Natural killer cell (primary cell): Measurements from ENCODE around the gene ZFAND3. TPM values are rescaled to one million over a fixed set of nuclear protein-coding genes. Genes with fewer than 3 reads are reported as not detected.

Experiments used
- ATAC-seq, 3 donors: fragments of 150-1000 bp in 2 of 3; fragments of 200-7000 bp in 1 of 3; cut with Tn5 transposase; 1 replicate in 1 of 3; 2 replicates in 2 of 3; pipeline ENCODE4 v1.10.0; 2021; ENCODE audit warnings: mild to moderate bottlenecking in 2 of 3, moderate library complexity in 2 of 3
- DNase-seq, 2 donors: peaks; one replicate each; pipeline versions ENCODE4 v3.0.0 to v3.0.0-alpha.2; 2013 to 2021; ENCODE audit warnings: mixed read lengths in 1 of 2
- H3K27ac ChIP-seq: one replicate; pipeline ENCODE4 v1.5.1; 2013; ENCODE audit warnings: mild to moderate bottlenecking, low read length
- H3K27me3 ChIP-seq: one replicate; pipeline ENCODE4 v1.6.1; 2013; ENCODE audit warnings: low read length; ENCODE audit not compliant: control insufficient read depth, insufficient read depth
- H3K36me3 ChIP-seq: one replicate; pipeline ENCODE4 v1.6.1; 2013; ENCODE audit warnings: low read length; ENCODE audit not compliant: control insufficient read depth, insufficient read depth
- H3K4me1 ChIP-seq: one replicate; pipeline ENCODE4 v1.6.1; 2013; ENCODE audit warnings: low read length; ENCODE audit not compliant: control insufficient read depth, insufficient read depth
- H3K4me3 ChIP-seq: one replicate; pipeline ENCODE4 v1.5.1; 2013; ENCODE audit warnings: low read length
- H3K9me3 ChIP-seq: one replicate; pipeline ENCODE4 v1.6.1; 2013; ENCODE audit warnings: low read length; ENCODE audit not compliant: control insufficient read depth, insufficient read depth
- H3K27ac Mint-ChIP-seq, 2 donors: one replicate each; pipeline ENCODE4 v1.8.0; 2022; ENCODE audit warnings: mild to moderate bottlenecking in 2 of 2, mixed read lengths in 2 of 2, moderate library complexity in 1 of 2
- H3K27me3 Mint-ChIP-seq, 2 donors: one replicate each; pipeline ENCODE4 v1.8.0; 2022; ENCODE audit warnings: low read depth in 2 of 2, mixed read lengths in 2 of 2
- H3K36me3 Mint-ChIP-seq: one replicate; pipeline ENCODE4 v1.8.0; 2022; ENCODE audit warnings: mixed read lengths
- H3K4me1 Mint-ChIP-seq, 2 donors: one replicate each; pipeline ENCODE4 v1.8.0; 2022; ENCODE audit warnings: mixed read lengths in 2 of 2
- H3K4me3 Mint-ChIP-seq: one replicate; pipeline ENCODE4 v1.8.0; 2022; ENCODE audit warnings: mild to moderate bottlenecking, moderate library complexity, mixed read lengths
- H3K9me3 Mint-ChIP-seq, 2 donors: one replicate each; pipeline ENCODE4 v1.8.0; 2022; ENCODE audit warnings: mixed read lengths in 2 of 2
- WGBS: methylation state at CpG from one replicate; pipeline ENCODE4 v1.1.7; 2013; ENCODE audit warnings: missing lambda C conversion rate; ENCODE audit not compliant: insufficient coverage; 5-methylcytosine and 5-hydroxymethylcytosine counted together
- intact Hi-C: fragments of 100-400 bp; cut with micrococcal nuclease; formaldehyde crosslinking; loops from one replicate; pipeline ENCODE4 v1.14.2; 2022
- total RNA-seq, 4 donors: library from RNA; stranded (reverse); fragments of 120-200 nt in 1 of 4; gene quantifications; one replicate each; pipeline versions ENCODE4 v1.2.3 to v1.2.4, GENCODE V29; 2013 to 2022
- TF ChIP-seq, protein P1 (sequence below): fragments of 200-600 bp; IDR thresholded peaks from one replicate; pipeline ENCODE4 v1.8.0; 2022; ENCODE audit warnings: antibody characterized with exemption

ZFAND3 gene
- total RNA-seq, 3 donors from 2014 or later (not counting 1 experiment from before 2014, with no cell fraction given) = 87.7 to 97.4 (median 90.1) TPM

GRCh38 chr6:37792457-37793033, 27.0 kb upstream of the ZFAND3 start:
- 88% methylated on average over 5 of the region's 5 CpGs for WGBS
- H3K36me3 ChIP-seq = no peaks in the 10 kb centered on the region
- intact Hi-C loops = loop anchor here (5.0 kb wide), 1 partner anchor 700 kb away; no protein-coding TSS in a partner anchor
- peaks cover 0 to 5% of the 10 kb centered on the region in 2 donors for H3K27me3 Mint-ChIP-seq
- ATAC-seq (no peak), DNase-seq (no peak)
- H3K4me3 ChIP-seq = no peak overlapping the region
- TF ChIP-seq, protein P1, sequence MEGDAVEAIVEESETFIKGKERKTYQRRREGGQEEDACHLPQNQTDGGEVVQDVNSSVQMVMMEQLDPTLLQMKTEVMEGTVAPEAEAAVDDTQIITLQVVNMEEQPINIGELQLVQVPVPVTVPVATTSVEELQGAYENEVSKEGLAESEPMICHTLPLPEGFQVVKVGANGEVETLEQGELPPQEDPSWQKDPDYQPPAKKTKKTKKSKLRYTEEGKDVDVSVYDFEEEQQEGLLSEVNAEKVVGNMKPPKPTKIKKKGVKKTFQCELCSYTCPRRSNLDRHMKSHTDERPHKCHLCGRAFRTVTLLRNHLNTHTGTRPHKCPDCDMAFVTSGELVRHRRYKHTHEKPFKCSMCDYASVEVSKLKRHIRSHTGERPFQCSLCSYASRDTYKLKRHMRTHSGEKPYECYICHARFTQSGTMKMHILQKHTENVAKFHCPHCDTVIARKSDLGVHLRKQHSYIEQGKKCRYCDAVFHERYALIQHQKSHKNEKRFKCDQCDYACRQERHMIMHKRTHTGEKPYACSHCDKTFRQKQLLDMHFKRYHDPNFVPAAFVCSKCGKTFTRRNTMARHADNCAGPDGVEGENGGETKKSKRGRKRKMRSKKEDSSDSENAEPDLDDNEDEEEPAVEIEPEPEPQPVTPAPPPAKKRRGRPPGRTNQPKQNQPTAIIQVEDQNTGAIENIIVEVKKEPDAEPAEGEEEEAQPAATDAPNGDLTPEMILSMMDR = no peak
- H3K36me3 Mint-ChIP-seq = no peaks in the 10 kb centered on the region
- no peak overlapping the region for H3K27ac ChIP-seq
- H3K27ac Mint-ChIP-seq = no peak overlapping the region
- no peaks in the 10 kb centered on the region for H3K9me3 Mint-ChIP-seq
- H3K4me1 Mint-ChIP-seq = peaks cover 0 to 11% of the 10 kb centered on the region in 2 donors
- H3K4me3 Mint-ChIP-seq = no peak overlapping the region
- no peaks in the 10 kb centered on the region for H3K9me3 ChIP-seq
- H3K27me3 ChIP-seq = no peaks in the 10 kb centered on the region
- H3K4me1 ChIP-seq = peaks cover 8% of the 10 kb centered on the region

DNA sequence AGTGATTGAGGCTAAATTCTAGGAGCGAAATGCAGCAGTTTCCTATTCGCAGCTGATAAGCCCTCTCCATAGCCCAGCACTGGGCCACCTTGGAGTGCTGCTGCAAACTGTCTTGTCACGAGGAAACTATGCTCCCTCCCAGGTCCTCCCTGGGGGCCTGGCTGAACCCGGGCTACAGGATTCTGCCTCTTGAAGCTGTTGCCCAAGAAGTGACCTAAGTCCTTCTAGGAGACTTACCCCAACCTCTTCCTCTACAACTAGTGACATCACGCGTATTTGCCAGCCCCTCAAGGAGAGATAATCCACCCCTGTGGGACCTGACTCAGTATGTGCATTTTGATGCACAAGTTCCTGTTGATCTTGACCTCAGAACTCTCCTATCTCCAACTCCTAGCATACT, 26.5 kb upstream of the ZFAND3 start:
- 89% methylated on average over 6 of the region's 6 CpGs for WGBS
- intact Hi-C loops = loop anchor here (5.0 kb wide), 1 partner anchor 699 kb away; no protein-coding TSS in a partner anchor

GRCh38 chr6:37794825-37795224, 24.7 kb upstream of the ZFAND3 start:
- no peak for ATAC-seq
- peaks cover 0 to 11% of the 10 kb centered on the region in 2 donors for H3K4me1 Mint-ChIP-seq
- DNase-seq = no peak
- intact Hi-C loops = loop anchor here (5.0 kb wide), 1 partner anchor 697 kb away; no protein-coding TSS in a partner anchor
- peaks cover 8% of the 10 kb centered on the region for H3K4me1 ChIP-seq
- H3K4me3 ChIP-seq = no peak overlapping the region
- no peaks in the 10 kb centered on the region for H3K27me3 Mint-ChIP-seq
- no peak overlapping the region for H3K4me3 Mint-ChIP-seq
- H3K27ac ChIP-seq = no peak overlapping the region
- no peaks in the 10 kb centered on the region for H3K9me3 ChIP-seq
- no peaks in the 10 kb centered on the region for H3K9me3 Mint-ChIP-seq
- no peaks in the 10 kb centered on the region for H3K27me3 ChIP-seq
- TF ChIP-seq, protein P1 = no peak
- no CpG with 5 or more reads among the region's 1 CpG for WGBS
- no peaks in the 10 kb centered on the region for H3K36me3 Mint-ChIP-seq
- no peaks in the 10 kb centered on the region for H3K36me3 ChIP-seq
- no peak overlapping the region for H3K27ac Mint-ChIP-seq

More for the DNA sequence above, 26.5 kb upstream of the ZFAND3 start:
- Mint-ChIP-seq H3K36me3 (no peaks in the 10 kb centered on the region), H3K27ac (no peak overlapping the region), H3K4me1 (peaks cover 0 to 11% of the 10 kb centered on the region in 2 donors), H3K27me3 (peaks cover 0 to under 1% of the 10 kb centered on the region in 2 donors), H3K4me3 (no peak overlapping the region), H3K9me3 (no peaks in the 10 kb centered on the region)
- DNase-seq (no peak), ATAC-seq (no peak)
- Histone ChIP-seq H3K4me3 (no peak overlapping the region), H3K27ac (no peak overlapping the region), H3K9me3 (no peaks in the 10 kb centered on the region), H3K4me1 (peaks cover 8% of the 10 kb centered on the region), H3K27me3 (no peaks in the 10 kb centered on the region), H3K36me3 (no peaks in the 10 kb centered on the region)
- TF ChIP-seq, protein P1 = no peak
